ENCODE data around the gene EXT2.

EXT2 gene

DNA sequence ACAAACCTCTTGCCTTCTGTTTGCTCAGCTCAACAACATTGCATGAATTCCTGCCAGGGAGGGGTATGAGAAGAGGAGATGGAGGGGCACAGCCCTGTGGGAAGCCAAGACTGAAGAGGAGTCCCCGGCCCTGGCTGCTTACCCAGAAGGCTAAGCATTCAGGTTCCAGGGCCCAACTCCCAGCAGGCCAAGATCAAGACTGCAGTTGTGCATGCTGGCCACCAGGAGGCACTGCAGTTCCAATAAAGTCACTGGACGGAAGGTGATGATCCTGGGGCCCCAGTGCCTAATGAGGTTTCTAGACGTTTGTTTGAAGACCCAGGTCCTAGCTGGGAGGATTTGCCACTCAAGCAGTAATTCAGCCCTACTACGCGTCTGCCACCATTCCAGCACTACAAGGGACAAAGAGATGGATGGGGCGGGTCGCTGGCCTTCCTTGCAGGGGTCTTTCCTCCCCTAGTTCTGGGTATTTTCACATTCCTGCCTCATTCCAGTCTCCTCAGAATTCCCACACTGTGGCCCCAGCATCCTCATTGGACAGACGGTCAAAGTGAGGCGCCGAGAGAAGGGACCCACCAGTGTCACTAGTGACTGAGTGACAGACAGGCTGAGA is 190.9 kb downstream of the EXT2 start:
- no CpG with 5 or more reads among the region's 10 CpGs for WGBS (ENCODE audit: insufficient coverage, insufficient read length)
- H3K4me1 ChIP-seq (ENCODE audit: control insufficient read depth, insufficient read depth, low read length) = no peaks in the 10 kb centered on the region
- H3K27me3 ChIP-seq (ENCODE audit: control insufficient read depth, insufficient read depth, low read length) = no peaks in the 10 kb centered on the region
- no peak for DNase-seq (ENCODE audit: low read depth, low spot score)
- H3K27ac ChIP-seq (ENCODE audit: low read length) = no peak overlapping the region
- H3K9me3 ChIP-seq (ENCODE audit: control insufficient read depth, insufficient read depth, low read length) = no peaks in the 10 kb centered on the region
- H3K4me3 ChIP-seq (ENCODE audit: low read length) = no peak overlapping the region
- no peaks in the 10 kb centered on the region for H3K36me3 ChIP-seq (ENCODE audit: control insufficient read depth, insufficient read depth, low read length)

DNA sequence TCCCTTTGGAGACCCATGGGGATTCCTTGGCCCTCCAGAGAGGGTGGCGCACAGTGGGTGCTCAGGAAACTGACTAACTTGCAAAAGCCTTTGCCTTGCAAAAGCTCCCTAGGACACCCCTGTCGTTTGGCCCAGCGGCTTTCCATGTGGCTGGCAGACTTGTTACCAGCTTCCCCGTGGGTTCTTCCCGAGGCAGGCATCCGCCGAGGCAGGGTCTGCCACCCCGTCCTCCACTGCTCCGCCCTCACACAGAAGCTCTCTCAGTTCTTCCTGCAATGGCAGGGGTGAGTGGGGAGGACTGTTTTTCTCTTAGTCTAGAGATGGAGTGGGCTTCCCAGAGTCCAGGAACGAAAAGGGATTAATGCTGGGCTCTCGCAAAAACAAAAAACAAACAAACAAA is 191.4 kb downstream of the EXT2 start:
- H3K4me1 ChIP-seq (ENCODE audit: control insufficient read depth, insufficient read depth, low read length) = no peaks in the 10 kb centered on the region
- H3K9me3 ChIP-seq (ENCODE audit: control insufficient read depth, insufficient read depth, low read length) = no peaks in the 10 kb centered on the region
- DNase-seq (ENCODE audit: low read depth, low spot score) = no peak
- no peaks in the 10 kb centered on the region for H3K36me3 ChIP-seq (ENCODE audit: control insufficient read depth, insufficient read depth, low read length)
- no peak overlapping the region for H3K4me3 ChIP-seq (ENCODE audit: low read length)
- H3K27ac ChIP-seq (ENCODE audit: low read length) = no peak overlapping the region
- no CpG with 5 or more reads among the region's 11 CpGs for WGBS (ENCODE audit: insufficient coverage, insufficient read length)
- H3K27me3 ChIP-seq (ENCODE audit: control insufficient read depth, insufficient read depth, low read length) = no peaks in the 10 kb centered on the region

DNA sequence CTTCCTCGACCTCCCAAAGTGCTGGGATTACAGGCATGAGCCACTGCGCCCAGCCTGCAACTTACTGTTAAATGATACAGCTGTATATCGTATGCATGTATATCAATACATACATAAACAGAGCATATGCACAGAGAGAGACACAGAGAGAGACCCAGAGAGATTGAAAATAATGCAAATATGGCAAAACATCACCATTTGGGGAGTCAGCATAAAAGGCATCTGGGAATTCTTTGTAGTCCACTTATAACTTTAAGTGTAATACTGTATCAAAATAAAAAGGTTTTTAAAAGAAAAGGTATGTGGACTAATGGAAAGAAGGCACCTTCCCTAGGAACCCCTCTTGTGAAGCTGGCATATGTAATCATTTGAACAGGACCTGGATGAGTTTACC is 192.7 kb downstream of the EXT2 start:
- Histone ChIP-seq H3K9me3 (ENCODE audit: control insufficient read depth, insufficient read depth, low read length) (no peaks in the 10 kb centered on the region), H3K4me1 (ENCODE audit: control insufficient read depth, insufficient read depth, low read length) (no peaks in the 10 kb centered on the region), H3K36me3 (ENCODE audit: control insufficient read depth, insufficient read depth, low read length) (no peaks in the 10 kb centered on the region), H3K27me3 (ENCODE audit: control insufficient read depth, insufficient read depth, low read length) (no peaks in the 10 kb centered on the region), H3K4me3 (ENCODE audit: low read length) (no peak overlapping the region), H3K27ac (ENCODE audit: low read length) (no peak overlapping the region)
- WGBS (ENCODE audit: insufficient coverage, insufficient read length) = no CpG with 5 or more reads among the region's 3 CpGs
- DNase-seq (ENCODE audit: low read depth, low spot score) = no peak

DNA sequence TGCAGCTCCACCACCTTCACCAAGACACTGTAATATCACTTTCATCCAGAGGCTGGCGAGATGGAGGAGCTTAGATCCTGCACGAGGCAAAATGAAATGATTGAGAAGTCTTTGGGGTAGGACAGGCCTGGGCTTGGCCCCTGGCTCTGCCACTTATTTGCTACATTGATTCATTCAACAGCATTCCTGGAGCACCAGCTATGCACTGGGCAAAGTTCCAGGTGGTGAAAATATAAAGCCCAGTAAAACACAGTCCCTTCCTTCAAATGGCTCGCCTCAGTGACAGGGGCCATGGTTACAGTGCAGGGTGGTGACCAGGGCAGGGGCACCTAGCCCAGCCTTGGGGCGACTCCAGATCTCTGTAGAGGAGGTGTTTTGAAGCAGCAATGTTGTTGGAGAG is 194.7 kb downstream of the EXT2 start:
- no peaks in the 10 kb centered on the region; the same call in 1 of the 2 replicates for H3K4me1 ChIP-seq (ENCODE audit: control insufficient read depth, insufficient read depth, low read length)

More for the DNA sequence above, 194.7 kb downstream of the EXT2 start:
- no CpG with 5 or more reads among the region's 4 CpGs for WGBS (ENCODE audit: insufficient coverage, insufficient read length)
- no peak for DNase-seq (ENCODE audit: low read depth, low spot score)
- no peaks in the 10 kb centered on the region for H3K27me3 ChIP-seq (ENCODE audit: control insufficient read depth, insufficient read depth, low read length)
- H3K9me3 ChIP-seq (ENCODE audit: control insufficient read depth, insufficient read depth, low read length) = no peaks in the 10 kb centered on the region
- H3K27ac ChIP-seq (ENCODE audit: low read length) = no peak overlapping the region
- no peaks in the 10 kb centered on the region for H3K36me3 ChIP-seq (ENCODE audit: control insufficient read depth, insufficient read depth, low read length)
- no peak overlapping the region for H3K4me3 ChIP-seq (ENCODE audit: low read length)
